Stimulated activated CD8-positive, alpha-beta memory T cell treated with anti-CD3 and anti-CD28 coated beads, Interleukin-12 subunit alpha, Interleukin-12 subunit beta, amount 100 ng/mL, for 4 hours (primary cell): ENCODE data around the gene UCP2.

Experiments used
- DNase-seq: peaks from one replicate; pipeline ENCODE4 v3.0.0-alpha.2; 2020; ENCODE audit warnings: low read depth

UCP2 gene

DNA sequence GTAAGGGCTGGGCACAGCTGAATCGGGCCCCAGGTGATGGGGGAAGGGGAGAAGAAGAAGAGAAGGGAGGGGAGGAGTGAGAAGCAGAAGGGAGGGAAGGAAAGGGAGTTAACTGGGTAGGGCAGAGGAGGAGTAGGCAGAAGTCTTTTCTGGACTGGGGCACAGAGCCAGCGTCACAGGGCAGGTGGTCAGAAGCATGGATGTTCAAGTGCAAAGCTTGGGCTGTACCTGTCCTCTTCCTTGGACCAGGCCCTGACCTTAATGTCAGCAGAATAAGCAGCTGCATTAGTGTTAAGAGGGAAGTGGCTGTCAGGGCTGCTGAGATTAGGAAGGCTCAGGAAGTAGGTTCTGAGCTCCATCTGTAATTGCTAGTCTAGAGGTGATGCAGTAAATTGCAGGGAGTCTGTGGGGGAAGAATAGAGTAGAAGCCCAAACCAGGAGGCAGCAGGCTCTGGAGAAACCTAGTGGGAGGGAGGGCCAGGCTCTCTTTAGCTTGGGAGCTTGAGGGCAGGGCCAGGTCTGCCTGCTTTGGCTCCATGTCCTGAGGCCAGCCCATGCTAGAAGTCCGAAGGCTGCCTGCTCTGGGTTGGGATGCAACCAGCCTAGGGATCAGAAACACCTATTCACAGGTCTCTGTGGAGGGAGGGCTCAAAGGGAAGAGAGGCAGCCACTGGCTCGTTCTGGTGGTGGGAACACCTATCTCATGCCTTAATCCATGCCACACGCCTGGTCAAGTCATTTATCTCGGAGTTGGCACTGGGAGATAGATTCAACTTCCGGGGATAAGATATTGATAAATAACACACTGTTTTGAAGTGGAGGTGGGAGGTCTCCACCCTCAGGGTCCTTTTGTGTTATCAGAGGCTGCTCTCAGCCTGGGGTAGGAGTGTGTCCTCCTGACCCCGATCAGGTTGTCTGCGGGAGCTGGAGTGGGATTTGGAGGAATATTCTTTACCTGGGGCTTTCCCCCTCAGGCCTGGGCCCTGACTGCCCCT is 28.0 kb upstream of the UCP2 start:
- DNase-seq, result no peak

DNA sequence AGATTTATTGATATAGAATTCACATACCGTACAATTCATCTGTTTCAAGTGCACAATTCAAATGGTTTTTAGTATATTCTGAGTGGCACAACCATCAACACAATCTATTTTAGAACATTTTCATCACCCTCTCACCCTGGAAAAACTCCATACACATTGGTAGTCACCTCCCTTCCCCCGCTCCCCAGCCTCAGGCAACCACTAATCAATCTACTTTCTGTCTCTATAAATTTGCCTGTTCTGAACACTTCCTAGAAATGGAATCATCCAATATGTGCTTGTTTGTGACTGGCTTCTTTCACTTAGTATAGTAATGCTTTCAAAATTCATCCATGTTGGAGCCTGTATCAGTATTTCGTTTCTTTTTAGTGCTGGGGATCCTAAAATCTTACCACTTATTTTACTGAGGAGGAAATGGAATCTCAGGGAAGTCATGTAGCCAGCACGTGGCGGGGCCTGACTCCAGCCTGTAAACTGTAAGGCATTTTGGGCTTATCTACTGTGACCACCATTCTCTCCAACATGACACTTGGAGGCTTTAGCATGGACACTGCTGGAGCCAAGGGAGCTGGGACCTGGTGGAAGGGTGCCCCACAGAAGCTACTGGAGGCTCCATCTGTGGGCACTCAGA is 27.1 kb upstream of the UCP2 start:
- no peak for DNase-seq

DNA sequence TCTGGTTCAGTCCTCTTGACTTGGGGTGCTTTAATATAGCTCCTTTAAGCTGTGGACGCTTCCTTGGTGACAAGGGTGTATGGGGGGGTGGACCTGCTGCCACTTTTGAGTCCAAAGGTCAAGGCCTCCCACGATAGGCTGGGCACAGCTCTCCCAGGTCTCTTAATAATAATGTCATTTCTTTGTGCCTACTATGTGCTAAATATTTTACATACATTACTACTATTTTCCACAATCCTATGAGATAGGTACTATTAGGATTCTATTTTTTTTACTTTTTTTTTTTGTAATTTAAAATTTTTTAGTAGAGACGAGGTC is 26.5 kb upstream of the UCP2 start:
- DNase-seq, result no peak

DNA sequence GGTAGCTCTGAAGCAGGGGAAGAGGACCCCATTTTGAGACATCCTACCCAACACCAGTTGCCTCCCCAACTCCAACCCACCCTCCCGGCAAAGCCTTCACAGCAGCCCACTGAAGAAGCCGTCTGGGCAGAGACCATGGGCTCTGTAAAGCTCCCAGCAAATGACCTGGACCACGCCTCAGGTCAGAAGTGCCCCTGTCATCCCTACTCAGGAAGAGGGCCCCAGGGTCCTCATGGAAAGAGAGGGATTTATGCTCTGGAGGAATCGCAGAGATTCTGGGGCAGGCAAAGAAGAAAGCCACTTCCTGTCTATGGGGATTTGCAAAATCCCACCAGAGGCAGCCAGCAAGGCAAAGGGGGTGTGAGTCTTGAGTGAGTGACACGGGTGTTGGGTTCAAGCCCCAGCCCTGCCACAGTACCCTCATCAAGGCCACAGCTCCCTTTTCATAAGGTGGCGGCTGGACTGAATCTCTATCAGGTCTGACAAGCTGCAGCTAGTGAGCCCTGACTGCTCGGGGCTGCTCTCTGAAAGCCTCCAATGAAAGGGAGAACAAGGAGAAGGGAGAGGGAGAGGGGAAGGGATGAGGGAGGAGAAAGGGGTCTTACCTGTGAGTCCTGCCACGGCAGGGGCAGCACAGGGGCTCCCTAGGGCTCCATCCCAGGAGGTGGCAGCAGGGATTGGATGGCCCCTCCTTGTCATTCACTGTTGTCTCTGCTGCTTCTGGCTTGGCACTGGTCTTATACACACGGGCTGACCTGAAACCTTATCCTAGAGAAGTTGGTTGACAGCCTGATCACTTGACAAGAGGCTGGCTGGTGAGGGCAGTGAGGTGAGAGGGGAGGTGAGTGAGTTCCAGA is 26.0 kb upstream of the UCP2 start, which contains the start of gene UCP3:
Gene UCP3 (minus strand): TSS at position 713 of the 857 bp plus-strand sequence. CDS start 2,043 bp downstream, outside the sequence.
- no peak for DNase-seq

DNA sequence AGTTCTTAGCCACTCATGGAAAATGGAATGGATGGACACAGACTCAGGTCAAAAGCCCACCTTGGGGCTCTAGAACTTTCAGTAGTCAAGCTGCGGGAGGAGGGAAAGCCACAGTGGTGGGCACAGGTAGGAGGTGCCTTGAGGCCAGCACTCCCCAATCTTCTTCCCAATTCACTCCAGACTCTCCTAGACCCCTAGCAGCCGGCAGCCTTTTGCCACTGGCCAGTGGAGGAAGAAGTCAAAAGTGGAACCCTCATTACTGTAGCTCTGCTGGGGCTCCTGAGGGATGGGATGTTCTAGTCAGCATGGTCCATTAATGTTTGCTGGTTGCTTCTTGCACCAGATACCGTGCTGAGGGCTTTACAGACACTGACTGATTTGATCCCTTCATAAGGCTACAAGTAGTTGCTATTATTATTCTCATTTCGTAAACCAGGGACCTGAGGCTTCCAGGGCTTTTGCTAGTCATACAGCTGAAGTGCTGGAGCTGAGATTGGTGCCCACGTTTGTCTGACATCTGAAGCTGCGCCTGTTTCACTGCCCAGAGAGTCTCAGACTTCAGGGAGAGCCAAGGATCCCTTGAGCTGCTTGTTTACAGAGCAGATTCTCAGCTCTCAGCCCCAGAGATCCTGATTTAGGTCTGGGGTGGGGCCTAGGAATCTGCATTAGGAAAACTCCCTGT is 25.2 kb upstream of the UCP2 start:
- no peak for DNase-seq

DNA sequence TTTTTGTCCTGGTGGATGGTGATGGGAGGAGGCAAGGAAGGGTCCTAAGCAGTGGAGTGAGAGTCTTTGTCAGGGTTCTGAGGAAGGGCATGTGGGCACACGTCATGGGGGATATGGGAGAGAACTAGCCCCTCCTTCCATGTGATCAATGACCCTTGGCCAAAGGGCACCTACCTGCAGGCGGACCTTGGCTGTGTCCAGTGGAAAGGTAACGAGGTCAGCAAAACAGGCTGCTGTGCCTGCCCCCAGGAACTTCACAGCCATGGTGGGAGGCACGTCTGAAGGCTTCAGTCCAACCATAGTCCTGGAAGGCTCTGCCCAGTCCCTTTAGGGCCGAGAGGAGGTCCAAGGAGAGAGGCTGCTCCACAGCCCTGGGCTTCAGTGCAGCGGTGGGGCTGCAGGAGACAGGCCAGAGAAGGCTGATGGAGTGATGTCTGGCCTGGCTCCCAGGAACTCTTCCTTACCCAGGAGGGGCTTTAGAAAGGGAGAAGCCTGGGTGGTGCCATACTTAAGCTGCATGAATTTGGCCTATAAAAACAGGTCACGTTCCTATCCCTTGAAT is 24.2 kb upstream of the UCP2 start:
- no peak for DNase-seq

DNA sequence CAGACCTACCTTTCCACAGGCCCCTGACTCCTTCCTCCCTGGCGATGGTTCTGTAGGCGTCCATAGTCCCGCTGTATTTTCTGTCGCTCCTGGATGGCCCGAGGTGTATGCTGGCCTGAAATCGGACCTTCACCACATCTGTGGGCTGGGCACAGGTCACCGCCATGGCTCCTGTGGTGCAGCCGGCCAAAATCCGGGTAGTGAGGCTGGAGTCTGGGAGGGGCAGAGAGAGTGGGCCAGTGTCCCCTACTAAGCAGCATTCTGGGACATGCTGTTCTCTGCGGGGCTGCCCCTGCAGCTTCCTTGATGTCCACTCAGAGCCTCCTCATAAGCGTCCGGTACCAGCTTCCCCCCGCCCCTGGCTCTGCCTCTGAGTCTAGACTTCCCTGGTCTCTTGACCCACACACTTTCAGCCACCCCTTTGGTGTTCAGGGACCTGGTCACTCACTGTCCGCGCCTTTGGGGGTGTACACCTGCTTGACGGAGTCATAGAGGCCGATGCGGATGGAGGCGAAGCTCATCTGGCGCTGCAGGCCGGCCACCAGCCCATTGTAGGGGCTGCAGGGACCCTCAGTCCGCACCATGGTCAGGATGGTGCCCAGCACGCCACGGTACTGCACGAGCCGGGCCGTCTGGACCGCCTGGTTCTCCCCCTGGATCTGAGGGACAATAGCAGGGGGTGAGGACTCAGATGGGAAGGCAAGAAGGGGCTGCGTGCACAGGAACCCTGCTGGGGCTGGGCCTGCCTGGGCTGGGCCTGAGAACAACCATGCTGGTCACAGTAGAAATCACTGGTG is 23.3 kb upstream of the UCP2 start:
- DNase-seq, result no peak

DNA sequence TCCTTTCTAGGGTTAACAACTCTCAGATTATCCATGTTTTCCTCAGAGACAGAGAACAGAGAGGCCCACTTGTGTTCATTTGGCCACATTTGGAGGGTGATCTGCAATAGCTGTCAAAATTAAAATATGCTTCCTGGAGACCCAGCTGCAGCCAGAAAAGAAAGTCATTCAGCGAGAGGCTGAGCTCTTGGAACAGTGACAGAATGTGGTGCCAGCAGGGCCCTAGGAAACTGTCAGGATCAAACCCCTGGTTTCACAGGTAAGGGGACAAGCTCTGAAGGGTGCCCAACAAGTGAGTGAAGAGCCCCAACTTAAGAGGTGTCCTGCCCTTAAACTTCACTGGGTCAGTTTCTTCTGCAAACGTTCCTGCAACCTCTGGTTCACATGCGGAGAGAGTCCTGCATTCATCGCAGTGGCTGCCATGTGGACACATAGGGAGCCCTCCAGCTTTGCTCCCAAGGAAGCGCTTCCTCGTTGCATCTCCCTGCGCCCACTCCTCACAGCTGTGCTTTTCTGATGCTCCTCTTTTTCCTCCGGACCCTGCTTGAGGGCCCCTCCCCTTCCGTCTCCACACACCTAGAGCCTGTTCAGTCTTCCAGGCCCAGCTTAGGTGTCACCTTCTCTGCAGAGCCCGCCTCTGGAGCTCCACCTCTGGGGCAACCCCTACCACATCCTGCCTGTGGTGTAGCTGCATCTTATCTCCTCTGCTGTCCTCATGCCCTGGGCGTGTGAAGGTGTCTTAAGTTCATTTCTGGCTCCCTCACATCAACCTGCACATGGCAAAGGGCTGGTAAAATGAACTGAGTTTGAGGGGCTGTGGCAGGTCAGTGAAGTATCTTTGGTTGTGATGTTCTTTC is 22.3 kb upstream of the UCP2 start:
- peak; percentile 59 for DNase-seq

DNA sequence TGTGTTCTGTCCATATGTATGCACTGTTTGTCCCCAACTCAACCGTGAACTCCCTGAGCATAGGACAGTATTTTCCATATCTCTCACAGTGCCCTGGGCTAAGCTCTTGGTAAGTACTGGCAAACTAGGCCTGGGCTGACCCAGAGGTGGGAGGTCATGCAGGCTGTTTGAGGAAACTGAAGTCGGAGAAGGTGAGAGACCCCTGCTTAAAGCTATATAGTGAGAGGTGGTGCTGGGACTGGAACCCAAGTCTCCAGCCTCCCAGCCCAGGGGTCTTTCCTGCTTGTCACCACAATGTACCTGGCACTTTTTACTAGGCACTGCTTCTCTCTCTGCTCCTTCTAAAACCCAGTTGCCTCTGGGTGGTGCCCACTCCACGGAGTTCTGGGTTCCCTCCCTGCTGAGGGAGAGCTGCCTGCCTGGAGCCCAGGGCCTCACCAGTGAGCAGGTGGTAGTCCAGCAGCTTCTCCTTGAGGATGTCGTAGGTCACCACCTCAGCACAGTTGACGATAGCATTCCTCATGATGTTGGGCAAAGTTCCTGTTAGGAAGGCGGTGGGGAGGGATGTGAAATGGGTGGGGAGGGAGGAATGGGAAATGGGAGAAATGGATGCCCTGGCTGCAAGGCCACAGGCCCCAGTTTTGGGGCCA is 21.5 kb upstream of the UCP2 start:
- no peak for DNase-seq

DNA sequence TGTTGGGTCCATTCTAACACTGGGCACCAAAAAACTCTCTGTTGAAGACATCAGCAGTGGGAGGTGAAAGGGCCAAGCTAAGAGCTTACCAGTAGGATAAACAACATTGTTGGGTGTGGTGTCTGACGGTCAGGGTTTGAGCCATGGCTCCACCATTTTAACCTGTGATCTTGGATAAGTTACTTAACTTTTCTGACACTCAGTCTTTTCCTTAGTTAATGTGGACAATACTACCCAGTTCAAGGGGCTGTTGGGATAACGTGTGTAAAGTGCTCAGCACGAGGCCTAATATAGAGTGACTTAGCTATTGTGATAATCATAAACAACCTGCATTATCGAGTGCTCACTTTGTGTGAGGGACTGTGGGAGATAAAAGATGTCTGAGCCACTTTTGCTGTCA is 20.2 kb upstream of the UCP2 start:
- DNase-seq, result no peak

DNA sequence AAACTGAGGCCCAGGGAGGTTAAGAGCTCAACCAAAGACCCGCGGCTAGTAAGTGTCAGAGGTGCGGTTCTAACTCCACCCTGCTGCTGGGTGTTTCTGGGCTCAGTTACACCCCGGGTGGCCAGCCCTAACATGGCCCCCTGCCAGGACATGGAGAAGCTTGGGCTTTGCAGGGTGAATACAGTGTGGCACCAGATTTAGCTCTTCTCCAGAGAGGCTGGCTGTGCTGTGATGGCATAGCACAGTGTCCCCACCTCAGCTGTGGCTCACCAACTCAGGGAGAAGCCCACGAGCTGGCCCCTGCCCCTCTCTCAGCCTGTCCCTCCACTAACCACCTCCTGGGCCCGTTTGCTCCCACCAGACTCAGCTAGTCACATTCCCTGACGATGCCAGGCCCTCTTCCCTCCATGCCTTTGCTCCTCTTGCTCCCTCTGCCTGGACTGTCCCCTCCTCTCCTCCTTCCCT is 19.2 kb upstream of the UCP2 start:
- no peak for DNase-seq

DNA sequence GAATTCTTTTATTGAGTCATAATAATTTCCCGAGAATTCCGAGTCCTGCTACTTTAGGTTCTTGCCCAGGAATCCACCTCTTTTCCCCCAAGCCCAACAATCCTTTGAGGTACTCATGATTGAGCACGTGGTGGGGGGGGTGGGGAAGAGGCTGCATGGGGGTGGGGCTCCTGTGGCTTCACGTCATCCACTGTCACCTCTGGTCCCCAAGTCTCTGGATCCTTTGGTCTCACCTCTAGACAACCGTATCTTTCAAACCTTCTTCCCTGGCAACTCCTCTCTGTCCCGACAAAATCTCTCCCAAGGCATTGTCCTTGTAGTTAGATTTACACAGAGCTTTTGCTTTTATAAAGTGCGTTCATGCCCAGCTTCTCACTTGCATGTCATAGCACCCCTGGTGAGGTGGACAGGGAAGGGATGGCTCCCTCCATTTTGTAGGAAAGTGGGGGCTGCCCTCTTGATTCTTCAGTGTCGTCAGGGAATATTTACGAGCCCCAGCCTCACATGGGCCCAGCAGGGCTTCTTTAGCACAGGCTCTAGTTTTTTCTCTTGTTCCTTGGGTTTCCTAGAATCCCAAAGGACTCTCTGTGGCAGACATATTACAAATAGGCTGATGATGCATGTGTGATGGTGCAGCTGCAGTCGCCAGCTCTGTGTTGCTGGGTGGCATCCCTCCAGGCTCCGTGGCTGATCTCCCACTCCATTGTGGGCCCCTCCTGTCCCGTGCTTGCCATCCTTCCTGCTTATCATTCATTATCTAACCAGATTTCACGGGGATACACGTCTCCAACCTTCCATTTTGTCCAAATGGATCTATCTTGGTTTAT is 17.9 kb upstream of the UCP2 start:
- DNase-seq, result no peak

DNA sequence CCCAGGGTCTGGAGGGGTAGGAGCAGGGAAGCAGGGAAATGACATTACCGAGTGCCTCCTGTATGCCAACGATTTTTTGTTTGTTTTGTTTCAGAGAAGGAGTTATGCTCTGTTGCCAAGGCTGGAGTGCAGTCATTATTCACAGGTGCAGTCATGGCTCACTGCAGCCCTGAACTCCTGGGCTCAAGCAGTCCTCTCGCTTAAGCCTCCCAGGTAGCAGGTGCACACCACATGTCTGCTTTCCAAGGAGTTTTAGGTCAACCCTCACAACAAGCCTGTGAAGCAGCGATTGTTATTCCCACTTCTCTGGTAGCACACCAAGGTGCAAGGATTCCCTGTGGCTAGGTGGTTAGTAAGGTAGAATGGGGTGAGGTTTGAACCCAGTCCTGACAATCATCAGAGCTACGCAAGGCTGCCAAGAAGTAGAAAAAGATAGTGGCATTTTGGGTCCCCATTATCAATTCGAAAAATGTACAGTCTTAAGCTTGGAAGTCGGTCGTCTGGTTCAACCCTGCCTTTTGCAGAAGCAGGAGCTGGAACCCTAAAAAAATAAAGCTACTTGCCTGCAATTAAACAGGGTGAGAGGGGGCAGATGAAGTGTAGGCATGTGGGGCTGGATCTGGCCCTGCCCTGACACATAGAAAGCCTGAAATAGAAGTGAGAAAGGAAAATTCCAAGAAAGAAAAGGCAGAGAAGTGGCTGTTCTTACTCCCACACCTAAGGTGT is 17.1 kb upstream of the UCP2 start:
- DNase-seq, result no peak

DNA sequence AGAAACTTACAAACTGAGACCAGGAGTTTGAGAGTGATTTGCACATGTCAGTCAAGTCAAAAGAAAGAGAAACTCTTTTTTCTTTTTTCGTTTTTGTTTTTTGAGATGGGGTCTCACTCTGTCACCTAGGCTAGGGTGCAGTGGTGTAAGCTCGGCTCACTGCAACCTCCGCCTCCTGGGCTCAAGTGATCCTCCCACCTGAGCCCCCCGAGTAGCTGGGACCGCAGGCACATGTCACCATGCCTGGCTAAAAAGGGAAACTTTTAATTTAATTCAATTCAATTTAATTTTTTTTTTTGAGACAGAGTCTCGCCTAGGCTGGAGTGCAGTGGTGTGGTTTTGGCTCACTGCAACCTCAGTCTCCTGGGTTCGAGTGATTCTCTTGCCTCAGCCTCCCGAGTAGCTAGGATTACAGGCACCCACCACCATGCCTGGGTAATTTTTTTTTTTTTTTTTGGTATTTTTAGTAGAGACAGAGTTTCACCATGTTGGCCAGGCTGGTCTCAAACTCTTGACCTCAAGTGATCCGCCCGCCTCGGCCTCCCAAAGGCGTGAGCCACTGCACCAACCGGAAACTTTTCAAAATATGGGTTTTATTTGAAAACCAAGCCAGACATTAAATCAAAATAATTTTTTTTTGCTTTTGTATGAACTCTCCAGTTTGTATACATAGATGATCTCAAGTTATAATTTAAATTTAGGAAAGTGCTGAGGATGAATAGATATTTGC is 16.4 kb upstream of the UCP2 start:
- DNase-seq, result no peak

DNA sequence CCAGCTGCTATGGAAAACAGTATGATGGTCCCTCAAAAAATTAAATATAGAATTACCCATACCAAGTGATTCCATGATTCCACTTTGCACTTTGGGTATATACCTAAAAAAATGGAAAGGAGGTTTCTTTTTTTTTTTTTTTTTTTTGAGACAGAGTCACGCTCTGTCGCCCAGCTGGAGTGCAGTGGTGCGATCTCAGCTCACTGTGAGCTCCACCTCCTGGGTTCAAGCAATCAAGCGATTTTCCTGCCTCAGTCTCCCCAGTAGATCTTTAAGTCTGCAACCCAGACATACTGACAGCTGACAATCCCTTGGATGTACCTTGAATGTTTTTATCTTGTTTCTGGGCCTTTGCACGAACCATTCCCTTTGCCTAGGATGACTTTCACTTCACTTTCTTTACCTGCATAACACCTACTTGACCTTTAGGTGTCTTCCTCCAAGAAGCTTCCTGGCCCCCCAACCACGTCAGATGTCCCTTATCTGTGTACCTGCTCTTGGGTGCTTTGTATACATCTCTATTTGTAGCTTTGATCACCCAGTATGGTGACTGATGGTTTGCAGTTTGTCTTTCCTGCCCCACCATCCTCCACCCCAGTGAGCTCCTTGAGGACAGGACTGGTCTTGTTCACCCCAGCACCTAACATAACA is 14.6 kb upstream of the UCP2 start:
- no peak for DNase-seq

DNA sequence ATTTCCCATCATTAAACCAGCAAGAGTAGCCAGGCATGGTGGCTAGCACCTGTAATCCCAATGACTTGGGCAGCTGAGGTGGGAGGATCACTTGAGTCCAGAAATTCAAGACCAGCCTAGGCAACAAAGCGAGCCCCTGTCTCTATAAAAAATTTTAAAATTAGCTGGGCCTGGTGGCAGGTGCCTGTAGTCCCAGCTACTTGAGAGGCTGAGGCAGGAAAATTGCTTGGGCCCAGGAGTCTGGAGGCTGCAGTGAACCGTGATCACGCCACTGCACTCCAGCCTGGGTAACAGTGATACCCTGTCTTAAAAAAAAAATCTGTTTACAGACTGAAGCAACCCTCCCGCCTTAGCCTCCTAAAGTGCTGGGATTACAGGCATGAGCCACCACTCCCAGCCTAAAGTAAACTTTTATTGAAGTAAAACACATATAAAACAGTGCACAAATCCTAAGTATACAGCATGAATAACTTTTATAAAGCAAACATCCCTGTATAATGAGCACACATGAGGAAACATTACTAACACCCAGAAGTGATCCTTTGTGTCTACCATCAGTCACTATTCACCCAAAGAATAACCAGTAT is 13.6 kb upstream of the UCP2 start:
- no peak for DNase-seq
